ENCODE results near the gene SLC16A1. TPM values are rescaled to one million over a fixed set of nuclear protein-coding genes. Genes with fewer than 3 reads are reported as not detected.

The SLC16A1 gene
- total and polyA plus RNA-seq, 2 of the 8 experiments (the other 6 are each of a cell fraction or from before 2014, with no cell fraction given) = 435 to 545 TPM

- no peak for FAIRE-seq
- POLR2A ChIA-PET (ENCODE audit: partially characterized antibody) = interaction anchor here (0.6 to 1.4 kb wide), 5 partner anchors 11 to 71 kb away, joined by 3 to 5 read pairs (median 4); no protein-coding TSS in a partner anchor
These were observed 62.5 kb downstream of the SLC16A1 start for GRCh38 chr1:112893288-112894009.

More at GRCh38 chr1:112893288-112894009, 62.5 kb downstream of the SLC16A1 start:
- TF ChIP-seq YY1 (IDR thresholded peaks at IDR 0.05; ENCODE audit: low read depth, low read length) = no peak
- no peak for TF ChIP-seq CHD1 (IDR thresholded peaks at IDR 0.05; ENCODE audit: low read depth, low read length)
- no peak for TF ChIP-seq JUN (IDR thresholded peaks at IDR 0.05; ENCODE audit: low read depth, low read length)
- TF ChIP-seq BCL11A (IDR thresholded peaks at IDR 0.05; ENCODE audit: low read depth in 2 of 2, low read length in 2 of 2) = no peak
- no peak overlapping the region for H3K14ac ChIP-seq (ENCODE audit: insufficient read length)
- 89% methylated on average over 6 of the region's 6 CpGs; no CpG with 5 or more reads in 1 of the 2 experiments for WGBS, 2 experiments (ENCODE audit: extremely low coverage in 1 of 2, insufficient coverage in 1 of 2, insufficient read length in 1 of 2, insufficient replicate concordance in 2 of 2, low coverage in 1 of 2, low lambda C conversion rate in 2 of 2, missing lambda C conversion rate in 1 of 2)
- no peak overlapping the region for H3K23ac ChIP-seq (ENCODE audit: insufficient read length)
- no peaks in the 10 kb centered on the region for H3K27me3 ChIP-seq (replicated peaks in 1 of 4; ENCODE audit: control insufficient read depth in 3 of 4, extremely low read depth in 1 of 4, insufficient read depth in 3 of 4, low read length in 3 of 4)
- H2BK5ac ChIP-seq (ENCODE audit: low read depth, low read length) = no peak overlapping the region
- H3K36me3 ChIP-seq (ENCODE audit: control insufficient read depth in 2 of 4, insufficient read depth in 4 of 4, low read length in 3 of 4) = peaks cover 0 to 7% (median 0%) of the 10 kb centered on the region in 4 experiments; a peak in 1 of 8 replicates
- H4K20me1 ChIP-seq (replicated peaks in 1 of 2; ENCODE audit: control insufficient read depth in 1 of 2, insufficient read depth in 2 of 2, low read length in 2 of 2) = no peaks in the 10 kb centered on the region
- no peak overlapping the region for H2BK20ac ChIP-seq (ENCODE audit: low read length)
- H3K27ac ChIP-seq (ENCODE audit: low read depth, low read length) = no peak overlapping the region
- no peak overlapping the region for H4K91ac ChIP-seq (replicated peaks; ENCODE audit: insufficient read length, low read length)
- H3K4me1 ChIP-seq (replicated peaks in 1 of 4; ENCODE audit: control insufficient read depth in 3 of 4, insufficient read depth in 4 of 4, low read length in 3 of 4) = no peaks in the 10 kb centered on the region
- no peak overlapping the region for H4K5ac ChIP-seq (ENCODE audit: insufficient read length, low read depth, low read length)
- no peak overlapping the region for H3K4me2 ChIP-seq (ENCODE audit: insufficient read depth in 1 of 2, low read depth in 2 of 2, low read length in 2 of 2)
- H2BK15ac ChIP-seq (ENCODE audit: low read length) = no peak overlapping the region
- H4K8ac ChIP-seq (ENCODE audit: extremely low read depth, insufficient read depth, low read length) = no peak overlapping the region
- H3K79me1 ChIP-seq (ENCODE audit: low read depth, low read length) = no peaks in the 10 kb centered on the region
- H3K9me3 ChIP-seq (ENCODE audit: insufficient read depth in 2 of 2, low read depth in 1 of 2, low read length in 1 of 2) = peaks cover 13 to 18% of the 10 kb centered on the region in 2 experiments
- H3K23me2 ChIP-seq (ENCODE audit: low read depth, low read length) = no peaks in the 10 kb centered on the region
- no peak overlapping the region for H2AFZ ChIP-seq (ENCODE audit: low read length)
- H3K56ac ChIP-seq (replicated peaks; ENCODE audit: insufficient read length, low read depth, low read length) = no peak overlapping the region
- no peak overlapping the region for H3K4ac ChIP-seq (replicated peaks; ENCODE audit: insufficient read length, low read depth, low read length)
- H3K9ac ChIP-seq (replicated peaks in 1 of 4; ENCODE audit: extremely low read depth in 1 of 4, low read depth in 3 of 4, low read length in 3 of 4) = no peak overlapping the region
- DNase-seq (ENCODE audit: low read depth in 1 of 2, low spot score in 2 of 2) = no peak
- no peak overlapping the region for H2BK12ac ChIP-seq (ENCODE audit: low read depth, low read length)
- CTCF ChIA-PET (ENCODE audit: partially characterized antibody) = interaction anchor here (0.7 to 2.8 kb wide), 7 partner anchors 8 to 180 kb away, joined by 3 to 10 read pairs (median 4); partner anchors contain the start of gene LRIG2
- no peak overlapping the region for H3K4me3 ChIP-seq (ENCODE audit: extremely low read depth in 1 of 4, insufficient read depth in 2 of 4, low read depth in 3 of 4, low read length in 4 of 4)
- no peak overlapping the region for H3K18ac ChIP-seq (ENCODE audit: extremely low read depth, low read length)
- H2AK5ac ChIP-seq (ENCODE audit: low read depth, low read length) = no peak overlapping the region
- H3K79me2 ChIP-seq (ENCODE audit: control insufficient read depth in 1 of 2, insufficient read depth in 2 of 2, low read length in 2 of 2) = no peaks in the 10 kb centered on the region
- H2BK120ac ChIP-seq (replicated peaks; ENCODE audit: low read depth, low read length) = no peak overlapping the region

Measured in H1 (cell line).